ENCODE data around the gene ATCAY.

DNA sequence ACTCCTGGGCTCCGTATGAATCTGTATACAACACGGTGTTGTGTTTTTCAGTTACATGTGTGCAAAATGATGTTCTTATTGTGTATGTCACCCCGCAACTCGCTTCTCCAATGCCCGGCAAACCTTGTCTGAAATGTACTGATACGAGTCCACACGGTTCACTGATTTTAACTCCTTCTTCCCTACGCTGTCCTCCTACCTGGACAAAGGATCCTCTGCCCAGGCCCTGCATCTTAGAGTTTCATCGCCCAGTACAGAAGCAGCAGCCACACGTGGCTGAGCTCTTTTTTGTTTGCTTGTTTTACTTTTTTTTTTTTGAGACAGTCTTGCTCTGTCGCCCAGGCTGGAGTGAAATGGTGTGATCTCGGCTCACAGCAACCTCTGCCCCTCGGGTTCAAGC is 40.5 kb upstream of the ATCAY start:
- TF ChIP-seq, protein P1, sequence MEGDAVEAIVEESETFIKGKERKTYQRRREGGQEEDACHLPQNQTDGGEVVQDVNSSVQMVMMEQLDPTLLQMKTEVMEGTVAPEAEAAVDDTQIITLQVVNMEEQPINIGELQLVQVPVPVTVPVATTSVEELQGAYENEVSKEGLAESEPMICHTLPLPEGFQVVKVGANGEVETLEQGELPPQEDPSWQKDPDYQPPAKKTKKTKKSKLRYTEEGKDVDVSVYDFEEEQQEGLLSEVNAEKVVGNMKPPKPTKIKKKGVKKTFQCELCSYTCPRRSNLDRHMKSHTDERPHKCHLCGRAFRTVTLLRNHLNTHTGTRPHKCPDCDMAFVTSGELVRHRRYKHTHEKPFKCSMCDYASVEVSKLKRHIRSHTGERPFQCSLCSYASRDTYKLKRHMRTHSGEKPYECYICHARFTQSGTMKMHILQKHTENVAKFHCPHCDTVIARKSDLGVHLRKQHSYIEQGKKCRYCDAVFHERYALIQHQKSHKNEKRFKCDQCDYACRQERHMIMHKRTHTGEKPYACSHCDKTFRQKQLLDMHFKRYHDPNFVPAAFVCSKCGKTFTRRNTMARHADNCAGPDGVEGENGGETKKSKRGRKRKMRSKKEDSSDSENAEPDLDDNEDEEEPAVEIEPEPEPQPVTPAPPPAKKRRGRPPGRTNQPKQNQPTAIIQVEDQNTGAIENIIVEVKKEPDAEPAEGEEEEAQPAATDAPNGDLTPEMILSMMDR (IDR thresholded peaks at IDR 0.05; ENCODE audit: low read depth, low read length, poor library complexity, severe bottlenecking): no peak
- TF ChIP-seq EZH2phosphoT487 (IDR thresholded peaks at IDR 0.05; ENCODE audit: borderline replicate concordance, low read length): no peak

All from DOHH2 (cell line).